GM13976 (cell line): Measurements from ENCODE around the gene MRAP2.
"Not testable (repeated sequence)": the region's sequence is repeated elsewhere in the genome, so short reads cannot be mapped to it uniquely, and the experiment has no call there.

ENCODE experiments used
- DNase-seq: peaks from one replicate; pipeline ENCODE4 v3.0.0; 2012; ENCODE audit warnings: low spot score
- in situ Hi-C: fragments of 300-500 bp; cut with MboI; formaldehyde crosslinking; loops from one replicate; pipeline ENCODE4 v1.12.0; 2022; ENCODE audit warnings: low sequenced_read_pairs, mixed read lengths, inconsistent platforms; ENCODE audit not compliant: unreplicated experiment
- TF ChIP-seq, protein P1 (sequence below): IDR thresholded peaks from 2 replicates; pipeline ENCODE4 v1.5.1; 2012; ENCODE audit warnings: borderline replicate concordance, mild to moderate bottlenecking; ENCODE audit not compliant: insufficient read depth; ENCODE audit errors: extremely low read depth, missing control alignments, control extremely low read depth

MRAP2 gene

DNA sequence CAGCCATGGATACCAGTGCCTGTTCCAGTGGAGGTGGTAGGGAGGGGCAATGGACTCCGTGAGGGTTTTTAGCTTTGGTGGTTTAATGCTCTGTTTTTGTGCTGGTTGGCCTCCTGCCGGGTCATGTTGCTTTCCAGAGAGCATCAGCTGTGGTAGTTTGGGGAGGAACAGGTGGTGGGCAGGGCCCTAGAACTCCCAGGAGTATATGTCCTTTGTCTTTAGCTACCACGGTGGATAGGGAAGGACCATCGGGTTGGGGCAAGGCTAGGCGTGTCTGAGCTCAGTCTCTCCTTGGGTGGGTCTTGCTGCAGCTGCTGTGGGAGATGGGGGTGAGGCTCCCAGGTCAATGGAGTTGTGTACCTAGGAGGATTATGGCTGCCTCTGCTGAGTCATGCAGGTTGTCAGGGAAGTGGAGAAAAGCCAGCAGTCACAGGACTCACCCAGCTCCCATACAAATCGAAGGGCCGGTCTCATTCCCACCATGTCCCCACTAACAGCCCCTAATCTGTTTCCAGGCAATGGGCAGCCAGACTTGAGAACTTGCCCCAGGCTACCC, 38.9 kb downstream of the MRAP2 start:
- in situ Hi-C loops, result no loop called here
- TF ChIP-seq, protein P1, sequence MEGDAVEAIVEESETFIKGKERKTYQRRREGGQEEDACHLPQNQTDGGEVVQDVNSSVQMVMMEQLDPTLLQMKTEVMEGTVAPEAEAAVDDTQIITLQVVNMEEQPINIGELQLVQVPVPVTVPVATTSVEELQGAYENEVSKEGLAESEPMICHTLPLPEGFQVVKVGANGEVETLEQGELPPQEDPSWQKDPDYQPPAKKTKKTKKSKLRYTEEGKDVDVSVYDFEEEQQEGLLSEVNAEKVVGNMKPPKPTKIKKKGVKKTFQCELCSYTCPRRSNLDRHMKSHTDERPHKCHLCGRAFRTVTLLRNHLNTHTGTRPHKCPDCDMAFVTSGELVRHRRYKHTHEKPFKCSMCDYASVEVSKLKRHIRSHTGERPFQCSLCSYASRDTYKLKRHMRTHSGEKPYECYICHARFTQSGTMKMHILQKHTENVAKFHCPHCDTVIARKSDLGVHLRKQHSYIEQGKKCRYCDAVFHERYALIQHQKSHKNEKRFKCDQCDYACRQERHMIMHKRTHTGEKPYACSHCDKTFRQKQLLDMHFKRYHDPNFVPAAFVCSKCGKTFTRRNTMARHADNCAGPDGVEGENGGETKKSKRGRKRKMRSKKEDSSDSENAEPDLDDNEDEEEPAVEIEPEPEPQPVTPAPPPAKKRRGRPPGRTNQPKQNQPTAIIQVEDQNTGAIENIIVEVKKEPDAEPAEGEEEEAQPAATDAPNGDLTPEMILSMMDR, result no peak
- DNase-seq, result no peak

DNA sequence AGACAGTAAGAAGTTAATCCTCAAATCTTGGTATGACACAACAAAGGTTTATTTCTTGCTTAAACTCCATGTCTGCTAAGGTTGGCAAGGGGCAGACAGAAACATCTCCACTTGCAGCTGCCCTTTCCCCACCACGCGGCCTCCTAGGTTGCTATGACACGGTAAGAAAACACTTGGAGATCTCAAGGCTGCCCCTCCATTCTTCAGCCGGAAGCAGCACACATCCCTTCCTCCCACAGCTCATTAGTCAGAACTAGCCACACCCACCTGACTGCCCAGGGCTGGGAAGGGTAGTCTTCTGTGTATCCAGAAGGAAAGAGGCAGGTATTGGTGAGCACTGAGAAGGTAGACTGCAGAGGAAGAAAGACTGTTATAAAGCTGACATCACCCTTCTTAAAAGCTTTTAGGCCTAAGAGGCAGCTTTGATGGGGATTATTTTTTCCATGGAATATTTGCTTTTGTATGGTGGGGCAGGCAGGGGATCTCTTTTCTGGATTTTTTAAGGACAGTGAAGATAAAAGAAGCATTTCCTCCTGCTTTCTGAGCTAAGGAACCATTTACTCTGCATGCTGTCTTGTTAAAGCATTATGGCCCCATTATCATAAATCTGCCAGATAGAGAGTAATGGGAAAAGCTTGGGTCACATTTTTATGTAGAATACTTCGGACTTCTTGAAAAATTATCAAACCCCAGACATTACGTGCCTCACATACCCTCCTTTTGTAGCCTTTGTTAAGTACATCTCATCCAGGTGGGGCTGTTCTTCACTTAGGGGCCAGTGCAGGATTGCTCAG, 41.6 kb downstream of the MRAP2 start:
- TF ChIP-seq, protein P1, result no peak
- no peak for DNase-seq
- in situ Hi-C loops, result no loop called here

DNA sequence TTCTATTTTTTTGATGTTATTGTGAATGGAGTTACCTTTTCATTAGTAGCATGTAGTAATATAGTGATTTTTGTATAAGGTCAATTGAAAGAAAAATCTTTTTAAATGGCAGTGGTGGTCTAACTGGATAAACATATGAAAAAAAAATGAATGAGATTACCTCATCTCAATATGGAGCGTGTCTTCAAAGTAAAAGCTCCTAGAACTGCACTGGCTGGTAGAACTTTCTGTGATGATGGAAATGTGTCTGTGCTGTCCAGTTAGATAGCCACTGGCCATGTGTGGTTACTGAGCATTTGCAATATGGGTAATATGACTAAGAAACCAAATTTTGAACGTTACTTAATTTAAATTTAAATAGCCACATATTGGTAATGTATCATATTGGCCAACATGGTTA, 44.1 kb downstream of the MRAP2 start:
- DNase-seq, result no peak
- TF ChIP-seq, protein P1, result no peak
- in situ Hi-C loops, result no loop called here

DNA sequence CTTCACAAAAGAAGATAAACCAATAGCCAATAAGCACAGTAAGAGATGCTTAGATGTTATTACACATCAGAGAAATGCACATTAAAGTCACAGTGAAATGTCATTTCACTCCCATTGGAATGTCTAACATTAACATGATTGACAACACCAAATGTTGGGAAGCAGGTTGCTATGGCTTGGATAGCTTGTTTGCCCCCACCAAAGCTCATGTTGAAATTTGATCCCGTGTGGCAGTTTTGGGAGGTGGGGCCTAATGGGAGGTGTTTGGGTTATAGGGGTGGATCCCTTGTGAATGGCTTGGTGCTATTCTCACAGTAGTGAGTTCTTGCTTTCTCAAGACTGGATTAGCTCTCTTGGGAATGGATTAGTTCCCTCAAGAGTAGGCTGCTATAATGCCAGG, 44.8 kb downstream of the MRAP2 start:
- no peak for DNase-seq
- in situ Hi-C loops, result no loop called here
- TF ChIP-seq, protein P1, result no peak

DNA sequence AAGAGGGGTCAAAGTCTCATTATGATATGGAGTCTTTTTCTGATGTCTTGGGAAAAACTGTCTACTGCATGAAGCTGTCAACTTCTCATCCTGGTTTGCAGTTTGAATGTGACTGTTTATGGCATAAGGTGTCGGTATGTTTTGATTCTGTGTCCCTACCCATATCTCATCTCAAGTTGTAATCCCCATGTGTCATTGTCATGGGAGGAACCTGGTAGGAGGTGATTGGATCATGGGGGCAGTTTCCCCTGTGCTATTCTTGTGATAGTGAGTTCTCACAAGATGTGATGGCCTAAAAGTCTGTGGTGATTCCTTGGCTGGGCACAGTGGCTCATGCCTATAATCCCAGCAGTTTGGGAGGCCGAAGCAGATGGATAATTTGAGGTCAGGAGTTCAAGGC, 47.6 kb downstream of the MRAP2 start:
- TF ChIP-seq, protein P1, result no peak
- no peak for DNase-seq
- in situ Hi-C loops, result no loop called here

DNA sequence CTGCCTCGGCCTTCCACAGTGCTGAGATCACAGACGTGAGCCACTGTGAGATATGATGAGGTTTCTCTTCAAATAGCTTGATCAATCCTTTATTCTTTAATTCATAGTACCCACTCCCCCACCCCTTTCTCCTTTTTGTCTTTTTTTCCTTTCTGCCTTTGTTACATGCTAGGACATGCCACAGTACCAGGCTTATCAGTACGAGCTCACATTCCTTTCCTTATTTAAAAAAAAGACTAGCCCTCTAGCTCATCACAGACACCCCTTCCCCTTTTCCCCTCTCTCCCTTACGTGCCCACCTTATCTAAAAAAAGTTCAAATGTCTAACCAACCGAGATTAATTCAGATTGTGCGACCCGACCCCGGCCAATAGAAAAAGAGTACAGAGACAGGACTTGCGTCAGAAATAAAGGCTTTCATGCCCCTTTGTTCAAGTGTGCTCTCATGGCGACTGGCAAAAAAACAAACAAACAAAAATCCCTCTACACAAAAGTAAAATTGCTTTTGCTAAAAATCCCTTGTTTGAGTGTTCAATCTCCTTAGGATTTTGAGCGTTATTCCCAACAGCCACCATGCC, 49.2 kb downstream of the MRAP2 start:
- TF ChIP-seq, protein P1, result no peak
- no peak for DNase-seq
- in situ Hi-C loops, result no loop called here

DNA sequence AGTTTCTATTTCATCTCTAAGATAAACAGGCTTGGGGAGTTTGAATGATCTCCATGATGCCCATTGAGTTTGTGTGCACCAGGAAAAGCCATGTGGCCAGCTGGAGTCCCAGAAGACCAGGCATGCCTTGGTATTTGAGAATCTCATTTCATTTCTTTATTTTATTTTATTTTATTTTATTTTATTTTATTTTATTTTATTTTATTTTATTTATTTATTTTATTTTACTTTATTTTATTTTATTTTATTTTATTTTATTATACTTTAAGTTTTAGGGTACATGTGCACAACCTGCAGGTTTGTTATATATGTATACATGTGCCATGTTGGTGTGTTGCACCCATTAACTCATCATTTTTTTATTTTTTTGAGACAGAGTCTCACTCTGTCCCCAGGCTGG, 51.1 kb downstream of the MRAP2 start:
- in situ Hi-C loops, DNase-seq: not testable (repeated sequence)
